AG04449 (cell line): Measurements from ENCODE around the gene IGF1R.
A peak's percentile ranks its signal among the peaks of the same experiment; 100 is the strongest.

Source experiments
- CTCF ChIA-PET: fragments of 350-600 bp; formaldehyde crosslinking; extraction: SDS; loops from one replicate; lab custom pipeline; 2021; ENCODE audit warnings: antibody characterized with exemption; lab: Yijun Ruan, JAX
- POLR2A ChIA-PET: fragments of 400-600, 350-600 bp; formaldehyde crosslinking; extraction: SDS; loops from one replicate; lab custom pipeline; 2020; ENCODE audit warnings: antibody characterized with exemption, inconsistent platforms; lab: Yijun Ruan, JAX
- DNase-seq: peaks from one replicate; pipeline ENCODE4 v3.0.0-alpha.2; 2010; ENCODE audit warnings: low read depth, low spot score
- H3K4me3 ChIP-seq: 2 replicates; pipeline ENCODE4 v1.5.1; 2011; ENCODE audit warnings: low read depth, mild to moderate bottlenecking, control low read depth, low read length
- CTCF ChIP-seq: IDR thresholded peaks from one replicate; pipeline ENCODE4 v1.5.1; 2011; ENCODE audit warnings: mild to moderate bottlenecking, moderate library complexity, low read length, control low read depth, inconsistent platforms; ENCODE audit not compliant: insufficient read depth; ENCODE audit errors: missing control alignments

Gene IGF1R

DNA sequence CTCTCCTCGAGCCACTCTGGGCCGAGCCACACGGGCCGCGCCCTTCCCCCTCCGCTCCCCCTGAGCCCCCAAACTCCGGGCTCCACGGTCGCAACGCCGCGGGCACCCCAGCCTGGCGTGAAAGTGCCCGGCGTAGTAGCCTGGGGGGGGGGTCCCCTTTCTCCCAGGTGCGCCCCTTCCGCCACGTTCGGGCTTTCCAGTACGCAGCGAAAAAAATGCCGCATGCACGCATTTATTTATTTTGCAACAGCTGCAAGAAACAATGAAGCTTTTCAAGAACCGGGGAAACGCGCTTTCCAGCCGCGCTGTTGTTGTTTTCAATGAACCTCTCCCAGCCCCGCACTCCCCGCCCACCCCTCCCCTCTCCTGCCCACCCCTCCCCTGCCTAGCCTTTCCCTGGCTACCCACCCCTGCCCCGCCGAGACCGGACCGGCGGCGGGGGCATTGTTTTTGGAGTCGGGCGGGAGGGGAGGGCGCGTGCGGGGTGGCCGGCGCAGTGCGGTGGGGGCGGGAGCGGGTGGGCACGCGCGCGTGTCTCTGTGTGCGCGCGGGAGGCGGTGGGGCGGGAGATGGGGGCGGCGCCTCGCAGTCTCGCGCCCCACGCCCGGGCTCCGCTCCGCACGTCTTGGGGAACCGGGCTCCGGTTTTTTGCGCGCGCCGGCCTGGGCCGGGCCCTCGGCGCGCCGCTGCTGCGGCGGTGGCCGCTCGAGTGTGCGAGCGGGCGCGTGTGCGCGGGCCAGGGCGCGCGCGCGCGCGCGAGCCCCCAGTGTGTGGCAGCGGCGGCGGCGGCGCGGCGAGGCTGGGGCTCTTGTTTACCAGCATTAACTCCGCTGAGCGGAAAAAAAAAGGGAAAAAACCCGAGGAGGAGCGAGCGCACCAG lies at the start of gene IGF1R:
IGF1R (plus strand) TSS at position 766 of the 880 bp plus-strand sequence. CDS start 1,043 bp downstream, outside the sequence.
- POLR2A ChIA-PET = interaction anchor here (0.8 to 1.0 kb wide), 3 partner anchors 127 to 208 kb away, joined by 3 to 7 read pairs (median 6); no protein-coding TSS in a partner anchor
- DNase-seq = no peak
- CTCF ChIA-PET = interaction anchor here (0.6 to 5.7 kb wide), 19 partner anchors 10 to 427 kb away, joined by 3 to 44 read pairs (median 5); no protein-coding TSS in a partner anchor
- TF ChIP-seq CTCF = no peak
- peak within 1 kb of the TSS; percentile 87 for H3K4me3 ChIP-seq

GRCh38 chr15:98599909-98600691 lies 48.2 kb upstream of the IGF1R start:
- peak overlapping the region; percentile 55 for H3K4me3 ChIP-seq
- no peak for TF ChIP-seq CTCF
- CTCF ChIA-PET = interaction anchor here (0.6 to 1.1 kb wide), 5 partner anchors 33 to 304 kb away, joined by 3 to 4 read pairs (median 3); no protein-coding TSS in a partner anchor
- no peak for DNase-seq
- POLR2A ChIA-PET = no interaction called here

- ChIA-PET CTCF (interaction anchor here (1.5 kb wide), 1 partner anchor 36 kb away, joined by 3 read pairs; no protein-coding TSS in a partner anchor), POLR2A (no interaction called here)
- TF ChIP-seq CTCF = no peak
- no peak for DNase-seq
- no peak overlapping the region for H3K4me3 ChIP-seq
Measured at GRCh38 chr15:98604983-98605382, 43.4 kb upstream of the IGF1R start.

- POLR2A ChIA-PET = no interaction called here
- CTCF ChIA-PET = no interaction called here
- no peak for DNase-seq
- H3K4me3 ChIP-seq = no peak overlapping the region
- no peak for TF ChIP-seq CTCF
Measured at GRCh38 chr15:98609144-98609852, 39.0 kb upstream of the IGF1R start.

DNA sequence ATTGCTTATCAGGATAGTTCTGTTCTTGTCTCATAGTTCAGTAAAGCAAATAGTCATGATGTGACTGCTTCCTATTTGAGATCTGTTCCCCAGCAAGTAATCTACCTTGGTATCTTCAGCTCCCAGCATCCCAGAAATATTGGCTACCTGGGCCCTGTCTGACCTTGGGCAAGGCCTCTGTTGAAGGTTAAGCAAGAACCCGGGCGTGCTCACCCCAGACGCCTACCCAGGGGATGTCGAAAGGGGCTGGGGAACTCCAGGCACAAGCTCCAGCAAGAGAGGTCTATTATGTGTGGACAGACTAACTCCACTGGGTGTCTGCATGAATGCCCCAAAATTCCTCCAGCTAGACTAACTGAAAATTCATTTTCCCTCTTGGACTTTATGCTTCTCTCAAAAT lies 37.3 kb upstream of the IGF1R start:
- TF ChIP-seq CTCF = no peak
- CTCF ChIA-PET = interaction anchor here (0.9 kb wide), 1 partner anchor 36 kb away, joined by 3 read pairs; no protein-coding TSS in a partner anchor
- POLR2A ChIA-PET = no interaction called here
- no peak for DNase-seq
- no peak overlapping the region for H3K4me3 ChIP-seq
